ENCODE data around the gene RPL15.

DNA sequence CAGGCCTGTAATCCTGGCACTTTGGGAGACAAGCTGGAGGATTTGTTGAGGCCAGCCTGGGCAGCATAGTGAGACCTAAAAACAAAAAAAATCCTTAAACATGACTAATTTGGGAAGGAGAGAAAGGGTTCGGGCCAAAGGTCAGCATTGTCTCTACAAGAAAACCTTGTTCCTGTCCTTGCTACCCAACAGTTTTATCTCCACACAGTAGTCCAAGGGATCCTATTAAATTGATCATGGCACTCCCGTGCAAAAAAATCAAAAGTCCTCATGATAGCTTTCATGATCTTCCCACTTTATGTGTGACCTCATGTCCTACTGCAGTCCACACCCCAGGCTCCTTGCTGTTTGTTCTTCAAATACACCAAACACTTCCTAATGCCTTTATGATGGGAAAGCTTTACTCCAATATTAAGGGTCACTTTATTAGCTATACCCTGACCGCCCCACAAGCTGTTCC, 4.2 kb downstream of the RPL15 start:
- TF ChIP-seq, protein P1, sequence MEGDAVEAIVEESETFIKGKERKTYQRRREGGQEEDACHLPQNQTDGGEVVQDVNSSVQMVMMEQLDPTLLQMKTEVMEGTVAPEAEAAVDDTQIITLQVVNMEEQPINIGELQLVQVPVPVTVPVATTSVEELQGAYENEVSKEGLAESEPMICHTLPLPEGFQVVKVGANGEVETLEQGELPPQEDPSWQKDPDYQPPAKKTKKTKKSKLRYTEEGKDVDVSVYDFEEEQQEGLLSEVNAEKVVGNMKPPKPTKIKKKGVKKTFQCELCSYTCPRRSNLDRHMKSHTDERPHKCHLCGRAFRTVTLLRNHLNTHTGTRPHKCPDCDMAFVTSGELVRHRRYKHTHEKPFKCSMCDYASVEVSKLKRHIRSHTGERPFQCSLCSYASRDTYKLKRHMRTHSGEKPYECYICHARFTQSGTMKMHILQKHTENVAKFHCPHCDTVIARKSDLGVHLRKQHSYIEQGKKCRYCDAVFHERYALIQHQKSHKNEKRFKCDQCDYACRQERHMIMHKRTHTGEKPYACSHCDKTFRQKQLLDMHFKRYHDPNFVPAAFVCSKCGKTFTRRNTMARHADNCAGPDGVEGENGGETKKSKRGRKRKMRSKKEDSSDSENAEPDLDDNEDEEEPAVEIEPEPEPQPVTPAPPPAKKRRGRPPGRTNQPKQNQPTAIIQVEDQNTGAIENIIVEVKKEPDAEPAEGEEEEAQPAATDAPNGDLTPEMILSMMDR (IDR thresholded peaks at IDR 0.05) = no peak
- TF ChIP-seq EZH2 (IDR thresholded peaks at IDR 0.05; ENCODE audit: borderline replicate concordance, insufficient read depth, low read depth, low read length, poor library complexity, severe bottlenecking) = no peak
